HepG2 (cell line): ENCODE data around the gene SPNS3. TPM values are rescaled to one million over a fixed set of nuclear protein-coding genes. Genes with fewer than 3 reads are reported as not detected.

Experiments
- ARNT2 ChIP-seq: sonication (generic); formaldehyde crosslinking; IDR thresholded peaks from 2 replicates; pipeline ENCODE4 v1.8.0; 2022; ENCODE audit warnings: mild to moderate bottlenecking, low read depth, missing genetic modification reagents, moderate library complexity
- CERS6 ChIP-seq: sonication (generic); formaldehyde crosslinking; IDR thresholded peaks from 2 replicates; pipeline ENCODE4 v1.5.0; 2020; ENCODE audit warnings: missing genetic modification reagents
- ETS1 ChIP-seq: sonication (generic); formaldehyde crosslinking; IDR thresholded peaks from 2 replicates; pipeline ENCODE4 v1.4.0; 2020; ENCODE audit warnings: missing genetic modification reagents
- FOSL2 ChIP-seq: sonication (generic); formaldehyde crosslinking; IDR thresholded peaks from 2 replicates; pipeline ENCODE4 v1.4.0; 2020; ENCODE audit warnings: missing genetic modification reagents
- LCORL ChIP-seq, 2 experiments: fragments of 450-650 bp in 1 of 2; sonication (generic) in 1 of 2; formaldehyde crosslinking in 1 of 2; IDR thresholded peaks; 2 replicates each; pipeline versions ENCODE4 v1.5.0 to v1.6.1; 2017 to 2020; ENCODE audit warnings: antibody characterized with exemption in 1 of 2, missing genetic modification reagents in 1 of 2
- MBD4 ChIP-seq: IDR thresholded peaks from 2 replicates; pipeline ENCODE4 v1.6.1; 2012; ENCODE audit warnings: low read length, inconsistent platforms, borderline replicate concordance
- PREB ChIP-seq: sonication (generic); formaldehyde crosslinking; IDR thresholded peaks from 2 replicates; pipeline ENCODE4 v1.4.0; 2020; ENCODE audit warnings: missing genetic modification reagents
- PRMT3 ChIP-seq: sonication (generic); formaldehyde crosslinking; IDR thresholded peaks from 2 replicates; pipeline ENCODE4 v1.8.1; 2022; ENCODE audit warnings: low read depth, mild to moderate bottlenecking, moderate library complexity, missing genetic modification reagents, borderline replicate concordance
- RAD51 ChIP-seq: fragments of 450-650 bp; IDR thresholded peaks from 2 replicates; pipeline ENCODE4 v1.6.1; 2016; ENCODE audit warnings: borderline replicate concordance
- SALL2 ChIP-seq: sonication (generic); formaldehyde crosslinking; IDR thresholded peaks from 2 replicates; pipeline ENCODE4 v1.8.1; 2023; ENCODE audit warnings: mild to moderate bottlenecking, missing genetic modification reagents, inconsistent platforms
- SKIL ChIP-seq: sonication (generic); formaldehyde crosslinking; IDR thresholded peaks from 2 replicates; pipeline ENCODE4 v1.8.0; 2022; ENCODE audit warnings: missing genetic modification reagents, mild to moderate bottlenecking, moderate library complexity, borderline replicate concordance
- ZBTB21 ChIP-seq: sonication (generic); formaldehyde crosslinking; IDR thresholded peaks from 2 replicates; pipeline ENCODE4 v1.4.0; 2020; ENCODE audit warnings: missing genetic modification reagents
- ZMYM4 ChIP-seq: sonication (generic); formaldehyde crosslinking; IDR thresholded peaks from 2 replicates; pipeline ENCODE4 v1.8.1; 2023; ENCODE audit warnings: mild to moderate bottlenecking, missing genetic modification reagents
- ZNF124 ChIP-seq: sonication (generic); formaldehyde crosslinking; IDR thresholded peaks from 2 replicates; pipeline ENCODE4 v1.4.0; 2020; ENCODE audit warnings: missing genetic modification reagents
- ZNF24 ChIP-seq: fragments of 450-650 bp; IDR thresholded peaks from 2 replicates; pipeline ENCODE4 v1.6.1; 2017; ENCODE audit warnings: antibody characterized with exemption, mild to moderate bottlenecking
- ZNF256 ChIP-seq: sonication (generic); formaldehyde crosslinking; conservative IDR thresholded peaks from 2 replicates; pipeline ENCODE4 v1.4.0; 2020; ENCODE audit warnings: missing genetic modification reagents
- ZNF431 ChIP-seq: sonication (generic); formaldehyde crosslinking; IDR thresholded peaks from 2 replicates; pipeline ENCODE4 v1.9.0; 2022; ENCODE audit warnings: missing genetic modification reagents, low read depth, mild to moderate bottlenecking, borderline replicate concordance
- ZNF501 ChIP-seq: sonication (generic); formaldehyde crosslinking; IDR thresholded peaks from 2 replicates; pipeline ENCODE4 v1.5.1; 2020; ENCODE audit warnings: mild to moderate bottlenecking, moderate library complexity, missing genetic modification reagents
- ZNF562 ChIP-seq: sonication (generic); formaldehyde crosslinking; IDR thresholded peaks from 2 replicates; pipeline ENCODE4 v1.8.0; 2022; ENCODE audit warnings: missing genetic modification reagents, borderline replicate concordance
- ZNF597 ChIP-seq: sonication (generic); formaldehyde crosslinking; IDR thresholded peaks from 2 replicates; pipeline ENCODE4 v1.5.0; 2020; ENCODE audit warnings: missing genetic modification reagents
- ZNF747 ChIP-seq: sonication (generic); formaldehyde crosslinking; IDR thresholded peaks from 2 replicates; pipeline ENCODE4 v1.8.1; 2023; ENCODE audit warnings: missing genetic modification reagents, mild to moderate bottlenecking, borderline replicate concordance
- ZNF878 ChIP-seq: sonication (generic); formaldehyde crosslinking; IDR thresholded peaks from 2 replicates; pipeline ENCODE4 v1.8.1; 2023; ENCODE audit warnings: mild to moderate bottlenecking, missing genetic modification reagents, moderate library complexity
- polyA plus RNA-seq, 8 experiments: library from polyadenylated mRNA; depleted of rRNA in 3 of 8; stranded (reverse) in 7 of 8; unstranded in 1 of 8; fragments of >200 nt; fragmentation: Illumina TruSeq in 4 of 8; extraction: Trizol in 4 of 8; gene quantifications; 2 replicates each; pipeline versions ENCODE4 v1.2.1 to v1.2.3, GENCODE V29; 2011 to 2016; ENCODE audit warnings: low read depth in 4 of 8, missing spikeins in 1 of 8, mixed read lengths in 1 of 8; ENCODE audit not compliant: insufficient read depth in 1 of 8
- total RNA-seq, 5 experiments: library from RNA; depleted of rRNA; stranded (reverse); fragments of >200 nt; fragmentation: Illumina TruSeq; extraction: Trizol; gene quantifications; 2 replicates each; pipeline ENCODE4 v1.2.3, GENCODE V29; 2016; ENCODE audit warnings: low read depth in 1 of 5

Gene SPNS3
- total and polyA plus RNA-seq, 2 of the 13 experiments (the other 11 are each of a cell fraction or from before 2014, with no cell fraction given) = not detected

- 0 out of 2 replicates have a peak, but pooled peaks have one; percentile 62 for TF ChIP-seq ETS1
- peak; percentile 90; the same call in 1 of the 2 replicates for TF ChIP-seq ZNF878 (CRISPR knock-in tag)
- TF ChIP-seq ZNF562 (CRISPR knock-in tag) = no peak
- peak; percentile 80; the same call in 1 of the 2 replicates for TF ChIP-seq ARNT2
- peak; percentile 91; the same call in 1 of the 2 replicates for TF ChIP-seq ZNF256
- peak; percentile 55 for TF ChIP-seq FOSL2
- TF ChIP-seq ZNF501 = no peak
- no peak for TF ChIP-seq PRMT3 (CRISPR knock-in tag)
- TF ChIP-seq ZNF124 = peak; percentile 94
- TF ChIP-seq ZNF24 = no peak
- no peak for TF ChIP-seq RAD51
- 0 out of 2 replicates have a peak, but pooled peaks have one; percentile 42 for TF ChIP-seq CERS6 (CRISPR knock-in tag)
- TF ChIP-seq LCORL (IDR thresholded peaks at IDR 0.05) = no peak
- 0 out of 2 replicates have a peak, but pooled peaks have one; percentile 34 for TF ChIP-seq LCORL (CRISPR knock-in tag; IDR thresholded peaks at IDR 0.05)
- peak; percentile 34; the same call in 1 of the 2 replicates for TF ChIP-seq ZBTB21 (CRISPR knock-in tag)
- TF ChIP-seq PREB (CRISPR knock-in tag) = no peak
- no peak for TF ChIP-seq MBD4
- TF ChIP-seq ZNF597 (CRISPR knock-in tag) = no peak
- TF ChIP-seq SALL2 (CRISPR knock-in tag) = no peak
- TF ChIP-seq ZMYM4 = peak; percentile 57
- no peak; the same call in 1 of the 2 replicates for TF ChIP-seq ZNF747 (CRISPR knock-in tag)
- TF ChIP-seq ZNF431 (CRISPR knock-in tag) = peak; percentile 94
- TF ChIP-seq SKIL (CRISPR knock-in tag) = no peak
Measured at GRCh38 chr17:4492721-4493561, 59.2 kb downstream of the SPNS3 start (continued).
